Astrocyte of the spinal cord (primary cell): ENCODE measurements around the gene DOCK8.

Source experiments
- DNase-seq: peaks from one replicate; pipeline ENCODE4 v3.0.0; 2011; ENCODE audit warnings: low read depth, low spot score
- H3K4me3 ChIP-seq: 2 replicates; pipeline ENCODE4 v1.5.1; 2011; ENCODE audit warnings: low read depth, mild to moderate bottlenecking, low read length, moderate library complexity
- CTCF ChIP-seq: IDR thresholded peaks from 2 replicates; pipeline ENCODE4 v1.5.1; 2012; ENCODE audit warnings: low read depth, mild to moderate bottlenecking, low read length, inconsistent platforms
- in situ Hi-C: cut with HindIII; loops from 2 replicates; pipeline ENCODE4 v1.10.0; 2017; ENCODE audit warnings: low sequenced_read_pairs

Gene DOCK8

GRCh38 chr9:219670-220365 is 5.2 kb downstream of the DOCK8 start:
- no peak overlapping the region for H3K4me3 ChIP-seq
- no peak for DNase-seq
- in situ Hi-C loops: no loop called here
- TF ChIP-seq CTCF: no peak

- no peak overlapping the region for H3K4me3 ChIP-seq
- in situ Hi-C loops: no loop called here
- TF ChIP-seq CTCF: no peak
- DNase-seq: no peak
These were observed 7.5 kb downstream of the DOCK8 start for GRCh38 chr9:221989-222776.

GRCh38 chr9:223152-223551 is 8.5 kb downstream of the DOCK8 start:
- no peak for TF ChIP-seq CTCF
- DNase-seq: no peak
- H3K4me3 ChIP-seq: no peak overlapping the region
- in situ Hi-C loops: no loop called here

- TF ChIP-seq CTCF: no peak
- in situ Hi-C loops: no loop called here
- DNase-seq: no peak
- H3K4me3 ChIP-seq: no peak overlapping the region
These were observed 9.4 kb downstream of the DOCK8 start for GRCh38 chr9:224026-224425.

- in situ Hi-C loops: no loop called here
- TF ChIP-seq CTCF: no peak
- DNase-seq: no peak
- no peak overlapping the region for H3K4me3 ChIP-seq
These were observed 10.2 kb downstream of the DOCK8 start for GRCh38 chr9:224582-225520.

- in situ Hi-C loops: no loop called here
- DNase-seq: no peak
- no peak for TF ChIP-seq CTCF
These were observed 13.2 kb downstream of the DOCK8 start for GRCh38 chr9:227860-228259.

More at GRCh38 chr9:227860-228259, 13.2 kb downstream of the DOCK8 start:
- H3K4me3 ChIP-seq: no peak overlapping the region
